ENCODE data around the gene TEX19.
A peak's percentile ranks its signal among the peaks of the same experiment; 100 is the strongest.
"Not testable (repeated sequence)": the region's sequence is repeated elsewhere in the genome, so short reads cannot be mapped to it uniquely, and the experiment has no call there.

The TEX19 gene

GRCh38 chr17:82339634-82340580, 19.1 kb upstream of the TEX19 start:
- no peak for DNase-seq

- DNase-seq, result no peak
These were observed 16.5 kb upstream of the TEX19 start for GRCh38 chr17:82342361-82343079.

- no peak for DNase-seq
These were observed 15.5 kb upstream of the TEX19 start for GRCh38 chr17:82343560-82343959.

- no peak for DNase-seq
These were observed 14.7 kb upstream of the TEX19 start for GRCh38 chr17:82344175-82344907.

- no peak for DNase-seq
These were observed 13.7 kb upstream of the TEX19 start for GRCh38 chr17:82345151-82345976.

- DNase-seq, result no peak
These were observed 12.4 kb upstream of the TEX19 start for GRCh38 chr17:82346342-82347300.

GRCh38 chr17:82347994-82348393, 11.1 kb upstream of the TEX19 start:
- not testable (repeated sequence) for DNase-seq

GRCh38 chr17:82348434-82348833, 10.6 kb upstream of the TEX19 start:
- no peak for DNase-seq

GRCh38 chr17:82348866-82349265, 10.2 kb upstream of the TEX19 start:
- no peak for DNase-seq

GRCh38 chr17:82349287-82349701, 9.8 kb upstream of the TEX19 start:
- DNase-seq, result no peak

GRCh38 chr17:82350182-82351030, 8.6 kb upstream of the TEX19 start:
- no peak for DNase-seq

GRCh38 chr17:82351254-82351712, 7.8 kb upstream of the TEX19 start:
- DNase-seq, result no peak

GRCh38 chr17:82351713-82352488, 7.1 kb upstream of the TEX19 start:
- DNase-seq, result peak; percentile 60

GRCh38 chr17:82353484-82353883, 5.6 kb upstream of the TEX19 start:
- DNase-seq, result no peak

GRCh38 chr17:82354804-82355308, 4.2 kb upstream of the TEX19 start:
- DNase-seq, result no peak

GRCh38 chr17:82355770-82356427, 3.1 kb upstream of the TEX19 start:
- no peak for DNase-seq

GRCh38 chr17:82356845-82357355, 2.1 kb upstream of the TEX19 start:
- DNase-seq, result no peak

GRCh38 chr17:82357394-82357793, 1.7 kb upstream of the TEX19 start:
- no peak for DNase-seq
